LHCN-M2 (cell line): ENCODE results near the gene MGAT3. TPM values are rescaled to one million over a fixed set of nuclear protein-coding genes. Genes with fewer than 3 reads are reported as not detected.

Source experiments
- DNase-seq: peaks from one replicate; pipeline ENCODE4 v3.0.0-alpha.2; 2012; ENCODE audit warnings: low read depth
- total RNA-seq: library from RNA; depleted of rRNA; stranded (reverse); fragments of >200 nt; gene quantifications from 2 replicates; pipeline ENCODE4 v1.2.3, GENCODE V29; 2014

Gene MGAT3
- total RNA-seq, 1 experiment from 2014 or later, result not detected

GRCh38 chr22:39471381-39472141 lies 14.7 kb downstream of the MGAT3 start:
- DNase-seq, result no peak

DNA sequence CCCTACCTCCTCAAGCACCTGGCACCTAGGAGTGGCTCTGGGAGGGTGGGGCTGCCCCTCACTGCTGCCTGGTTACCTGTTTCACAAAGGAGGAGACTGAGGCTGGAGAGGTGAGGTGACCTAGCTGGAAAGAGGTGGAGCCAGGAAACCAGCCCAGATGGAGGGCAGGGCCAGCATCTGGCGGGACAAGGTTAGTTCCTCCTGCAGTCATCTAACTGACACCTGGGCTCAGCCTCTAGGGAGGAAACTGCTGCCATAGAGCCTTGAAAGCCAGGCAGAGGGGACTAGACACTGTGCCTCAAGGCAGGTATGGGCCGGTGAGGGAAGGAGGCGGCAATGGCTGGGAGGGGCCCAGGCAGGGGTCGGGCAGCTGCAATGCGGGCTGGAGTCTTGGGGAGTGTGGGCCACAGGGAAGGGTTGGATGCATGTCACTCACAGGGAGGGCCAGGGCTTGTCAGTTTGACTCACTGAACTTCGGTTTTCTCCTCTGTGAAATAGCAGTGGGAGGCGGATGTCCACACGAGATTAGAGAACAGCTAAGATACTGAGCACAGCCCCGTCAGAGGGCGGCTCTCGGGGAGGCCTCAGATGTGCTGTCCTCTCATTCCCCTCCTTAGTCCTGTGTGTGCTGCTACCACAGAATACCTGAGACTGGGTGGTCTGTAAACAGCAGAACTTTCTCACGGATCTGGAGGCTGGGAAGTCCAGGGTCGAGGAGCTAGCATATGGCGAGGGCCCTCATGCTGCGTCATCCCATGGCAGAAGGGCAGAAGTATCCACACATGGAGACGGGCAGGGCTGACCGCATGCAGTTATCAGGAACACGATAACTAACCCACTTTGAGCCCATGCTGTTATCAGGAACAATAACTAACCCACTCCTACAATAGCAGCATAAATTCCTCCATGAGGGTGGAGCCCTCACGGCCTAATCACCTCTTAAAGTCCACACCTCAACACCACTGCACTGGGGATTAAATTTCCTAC lies 16.1 kb downstream of the MGAT3 start:
- no peak for DNase-seq

DNA sequence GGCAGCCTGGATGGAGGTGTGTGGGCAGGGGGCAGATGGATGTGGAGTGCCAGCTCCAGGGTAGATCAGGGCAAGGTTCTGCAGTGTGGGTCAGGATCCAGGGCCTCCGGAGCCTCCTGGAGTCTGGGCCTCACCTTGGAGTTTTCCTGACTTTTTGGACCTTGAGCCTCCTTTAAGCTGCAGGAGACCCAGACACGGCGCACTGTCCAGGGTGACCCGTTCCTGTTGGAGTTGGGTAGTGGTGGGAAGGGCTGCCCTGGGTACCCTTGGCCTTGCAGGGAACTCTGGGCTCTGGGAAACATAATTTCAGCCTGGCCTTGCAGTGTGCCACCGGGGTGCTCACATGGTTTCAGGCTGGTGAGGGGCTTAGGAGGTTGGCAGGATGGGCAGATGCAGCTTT lies 17.0 kb downstream of the MGAT3 start:
- no peak for DNase-seq

DNA sequence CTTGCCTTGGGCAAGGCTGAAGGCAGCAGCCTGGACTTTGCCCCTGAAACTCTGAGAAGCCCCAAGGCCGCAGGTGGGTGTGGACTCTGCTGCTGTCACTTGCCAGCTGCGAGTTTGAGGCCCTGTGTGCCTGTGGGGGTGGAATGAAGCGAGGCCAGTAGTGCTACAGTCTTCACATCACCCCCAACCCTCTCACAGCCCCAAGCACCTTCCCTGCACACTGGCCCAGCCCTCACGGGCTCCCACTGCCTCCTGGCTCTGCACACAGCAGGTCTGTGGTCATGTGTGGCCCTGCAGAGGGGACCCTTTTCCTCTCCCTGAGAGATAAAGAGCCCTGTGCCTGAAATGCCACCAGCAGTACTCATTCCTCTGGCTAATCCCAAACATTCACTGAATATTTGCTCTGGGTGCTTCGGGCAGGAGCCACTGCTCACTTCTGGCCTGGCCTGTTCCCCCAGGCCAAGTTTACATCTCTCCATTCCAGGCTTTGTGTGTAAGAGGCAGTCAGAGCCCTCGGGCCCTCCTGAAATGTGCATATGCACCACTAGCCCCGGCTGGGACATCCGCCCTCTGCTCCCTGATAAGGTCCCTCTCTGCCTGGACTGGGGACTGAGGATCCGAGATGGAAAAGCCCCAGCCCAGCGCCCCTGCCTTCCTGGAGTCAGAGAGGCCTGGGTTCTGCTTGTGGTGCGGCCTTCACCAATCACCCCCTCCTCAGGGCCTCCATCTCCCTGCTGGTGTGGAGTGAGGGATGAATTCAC lies 17.7 kb downstream of the MGAT3 start:
- DNase-seq, result no peak

GRCh38 chr22:39475337-39475736 lies 18.5 kb downstream of the MGAT3 start:
- no peak for DNase-seq

- no peak for DNase-seq
Measured at GRCh38 chr22:39475902-39476301, 19.1 kb downstream of the MGAT3 start.

GRCh38 chr22:39476664-39477063 lies 19.9 kb downstream of the MGAT3 start:
- no peak for DNase-seq

DNA sequence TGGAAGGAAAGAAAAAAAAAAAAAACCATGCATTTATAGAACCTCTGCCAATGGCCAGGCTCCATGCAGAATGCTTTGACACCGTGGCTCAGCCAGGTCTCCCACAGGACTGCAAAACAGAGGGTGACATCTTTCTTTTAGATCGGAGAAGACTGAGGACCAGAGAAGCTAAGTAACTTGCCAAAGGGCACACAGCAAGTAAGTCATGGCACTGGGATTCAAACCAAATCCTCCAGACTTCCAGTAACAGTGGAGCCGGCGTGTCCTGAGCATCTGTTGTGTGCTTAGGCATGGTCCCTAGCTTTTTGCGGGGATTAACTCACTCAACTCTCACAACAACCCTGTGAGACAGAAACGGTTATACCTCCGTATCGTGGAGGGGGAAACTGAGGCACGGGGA lies 20.7 kb downstream of the MGAT3 start:
- DNase-seq, result no peak

DNA sequence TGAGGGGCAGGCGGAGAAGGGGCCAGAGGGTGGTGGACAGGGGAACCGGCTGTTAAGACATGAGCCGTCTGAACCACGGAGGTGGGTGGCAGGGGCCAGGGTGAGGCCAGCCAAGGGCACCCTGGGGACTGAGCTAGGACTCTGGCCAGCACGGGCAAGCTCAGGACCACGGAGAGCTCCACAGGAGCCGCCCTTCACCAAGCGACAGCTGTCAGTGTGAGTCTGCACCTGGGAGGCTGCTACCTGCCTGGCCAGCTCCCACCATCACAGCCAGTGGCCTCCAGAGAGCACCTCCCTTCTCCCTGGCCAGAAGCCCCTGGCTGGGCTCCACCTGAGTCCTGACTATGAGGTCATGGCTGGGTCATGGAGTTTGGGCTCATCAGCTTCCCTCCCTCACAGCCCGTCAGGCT lies 21.6 kb downstream of the MGAT3 start:
- no peak for DNase-seq

- DNase-seq, result no peak
Measured at GRCh38 chr22:39479254-39479653, 22.4 kb downstream of the MGAT3 start.

DNA sequence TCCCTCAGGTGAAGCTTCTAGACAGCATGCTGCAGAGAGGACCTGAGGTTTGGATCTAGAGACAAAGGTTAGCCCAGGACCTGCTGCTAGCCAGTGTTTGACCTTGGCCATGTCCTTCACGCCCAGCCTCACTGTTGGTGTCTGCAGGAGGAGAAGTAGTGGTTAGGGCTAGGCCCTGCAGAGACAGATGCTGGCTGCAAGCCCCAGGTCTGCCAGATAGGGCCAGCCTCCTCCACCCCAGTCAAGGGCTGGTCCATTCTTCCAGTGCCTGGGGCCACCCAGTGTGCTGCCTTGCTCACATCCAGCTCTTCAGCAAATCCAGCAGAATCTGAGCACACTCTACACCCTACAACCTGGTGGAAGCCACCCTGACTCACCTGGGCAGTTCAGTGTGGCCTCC lies 23.7 kb downstream of the MGAT3 start:
- no peak for DNase-seq

DNA sequence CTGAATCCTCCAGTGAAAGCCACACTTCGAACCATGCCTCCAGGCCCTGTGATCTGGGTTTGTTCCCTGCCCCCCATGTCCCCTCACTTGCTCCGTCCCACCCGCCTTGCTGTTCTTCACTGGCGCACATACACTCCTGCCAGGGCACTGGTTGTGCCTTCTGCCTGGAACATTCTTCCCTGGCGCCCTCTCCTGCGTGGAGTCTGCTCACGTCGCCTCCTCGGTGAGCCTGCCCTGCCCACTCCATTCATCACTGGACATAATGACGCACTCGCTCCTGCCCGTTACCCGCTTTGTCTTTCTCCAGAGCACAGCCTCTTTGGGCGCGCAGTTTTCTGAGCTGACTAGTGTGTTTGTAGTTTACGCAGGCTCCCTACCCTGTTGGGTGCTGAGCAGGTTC lies 24.2 kb downstream of the MGAT3 start:
- DNase-seq, result no peak

- no peak for DNase-seq
Measured at GRCh38 chr22:39481595-39481994, 24.8 kb downstream of the MGAT3 start.

DNA sequence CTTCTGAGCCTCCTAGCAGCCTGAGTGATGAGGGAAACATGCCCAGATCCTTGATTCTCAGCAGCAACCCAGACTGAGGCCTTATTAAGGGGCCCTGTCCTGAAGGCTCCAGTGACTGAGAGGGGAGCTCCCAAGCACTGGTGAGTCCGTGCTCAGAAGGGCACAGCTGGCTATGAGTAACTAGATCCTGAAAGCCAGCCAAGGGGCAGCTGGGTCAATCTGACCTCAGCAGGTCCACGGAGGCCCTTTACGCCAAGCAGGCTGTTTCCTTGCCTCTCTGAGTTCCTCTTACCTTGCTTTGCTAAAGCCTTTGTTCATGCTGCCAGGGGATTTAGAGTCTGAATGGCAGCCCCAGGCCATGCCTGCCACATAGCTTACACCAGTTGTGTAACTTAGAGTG lies 26.0 kb downstream of the MGAT3 start:
- DNase-seq, result peak; percentile 74

DNA sequence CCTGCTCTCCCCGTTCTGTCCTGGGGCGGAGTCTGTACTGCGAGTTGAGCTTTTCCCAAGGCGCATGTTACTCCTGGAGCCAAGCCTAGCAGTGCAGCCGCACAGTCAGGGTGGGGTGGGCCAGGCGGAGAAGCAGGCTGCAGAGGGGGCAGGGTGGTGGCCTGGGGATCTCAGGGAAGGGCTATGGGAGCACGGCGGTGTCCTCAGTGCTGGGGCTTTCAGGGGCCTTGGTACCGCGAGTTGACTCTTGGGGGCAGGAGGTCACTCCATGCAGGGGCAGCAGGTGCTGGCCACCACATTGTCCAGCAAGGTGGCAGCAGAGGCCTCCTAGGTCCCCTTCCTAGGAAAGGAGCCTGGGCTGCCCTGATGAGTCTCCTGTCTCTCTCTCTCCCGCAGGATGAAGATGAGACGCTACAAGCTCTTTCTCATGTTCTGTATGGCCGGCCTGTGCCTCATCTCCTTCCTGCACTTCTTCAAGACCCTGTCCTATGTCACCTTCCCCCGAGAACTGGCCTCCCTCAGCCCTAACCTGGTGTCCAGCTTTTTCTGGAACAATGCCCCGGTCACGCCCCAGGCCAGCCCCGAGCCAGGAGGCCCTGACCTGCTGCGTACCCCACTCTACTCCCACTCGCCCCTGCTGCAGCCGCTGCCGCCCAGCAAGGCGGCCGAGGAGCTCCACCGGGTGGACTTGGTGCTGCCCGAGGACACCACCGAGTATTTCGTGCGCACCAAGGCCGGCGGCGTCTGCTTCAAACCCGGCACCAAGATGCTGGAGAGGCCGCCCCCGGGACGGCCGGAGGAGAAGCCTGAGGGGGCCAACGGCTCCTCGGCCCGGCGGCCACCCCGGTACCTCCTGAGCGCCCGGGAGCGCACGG lies 30.4 kb downstream of the MGAT3 start:
- DNase-seq, result no peak

DNA sequence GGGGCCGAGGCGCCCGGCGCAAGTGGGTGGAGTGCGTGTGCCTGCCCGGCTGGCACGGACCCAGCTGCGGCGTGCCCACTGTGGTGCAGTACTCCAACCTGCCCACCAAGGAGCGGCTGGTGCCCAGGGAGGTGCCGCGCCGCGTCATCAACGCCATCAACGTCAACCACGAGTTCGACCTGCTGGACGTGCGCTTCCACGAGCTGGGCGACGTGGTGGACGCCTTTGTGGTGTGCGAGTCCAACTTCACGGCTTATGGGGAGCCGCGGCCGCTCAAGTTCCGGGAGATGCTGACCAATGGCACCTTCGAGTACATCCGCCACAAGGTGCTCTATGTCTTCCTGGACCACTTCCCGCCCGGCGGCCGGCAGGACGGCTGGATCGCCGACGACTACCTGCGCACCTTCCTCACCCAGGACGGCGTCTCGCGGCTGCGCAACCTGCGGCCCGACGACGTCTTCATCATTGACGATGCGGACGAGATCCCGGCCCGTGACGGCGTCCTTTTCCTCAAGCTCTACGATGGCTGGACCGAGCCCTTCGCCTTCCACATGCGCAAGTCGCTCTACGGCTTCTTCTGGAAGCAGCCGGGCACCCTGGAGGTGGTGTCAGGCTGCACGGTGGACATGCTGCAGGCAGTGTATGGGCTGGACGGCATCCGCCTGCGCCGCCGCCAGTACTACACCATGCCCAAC lies 31.2 kb downstream of the MGAT3 start:
- DNase-seq, result no peak

GRCh38 chr22:39488563-39489083 lies 31.8 kb downstream of the MGAT3 start:
- DNase-seq, result no peak

DNA sequence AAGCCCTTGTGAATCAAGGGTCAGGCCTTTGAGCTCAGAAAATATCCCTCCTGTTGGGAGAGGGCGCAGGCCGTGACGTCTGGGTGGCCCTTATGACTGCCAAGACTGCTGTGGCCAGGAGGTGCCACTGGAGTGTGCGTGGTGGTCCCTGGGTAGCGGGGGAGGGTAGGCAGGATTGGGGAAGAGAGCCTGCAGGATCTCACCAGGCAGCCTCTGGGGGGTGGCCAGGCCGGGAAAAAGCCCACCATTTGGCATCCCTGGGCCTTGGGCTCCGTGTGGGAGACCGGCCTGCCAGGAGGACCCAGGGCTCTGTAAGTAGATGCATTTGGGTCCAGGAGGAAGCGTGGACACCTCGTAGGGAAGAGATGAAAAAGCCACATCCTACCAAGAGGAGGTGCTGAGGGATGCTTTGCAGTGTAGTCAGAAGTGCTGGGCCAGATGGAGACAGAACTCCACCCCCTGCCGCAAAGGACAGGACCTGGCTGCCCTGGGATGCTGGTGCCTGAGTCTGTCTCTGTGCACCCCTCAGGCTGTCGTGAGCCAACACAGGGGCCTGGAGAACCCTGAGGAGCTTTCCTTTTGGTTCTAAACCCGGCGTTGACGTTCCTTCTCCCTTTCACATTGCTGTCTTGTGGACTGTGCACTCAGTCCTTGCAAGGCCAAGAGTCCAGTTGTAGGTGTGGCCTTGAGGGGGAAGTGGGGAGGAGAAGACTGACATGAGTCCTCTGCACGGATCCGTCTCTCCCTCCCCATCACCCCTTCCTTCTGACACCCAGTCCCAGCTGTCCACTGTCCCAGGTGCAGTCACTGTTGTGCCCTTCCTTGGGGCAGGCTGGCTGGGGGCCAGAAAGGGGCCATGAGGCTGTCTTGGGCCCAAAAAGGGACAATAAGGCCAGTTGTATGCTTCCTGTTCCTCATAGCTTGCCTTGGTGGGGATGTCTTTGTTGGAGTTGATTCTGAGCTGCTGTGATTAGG lies 32.6 kb downstream of the MGAT3 start:
- no peak for DNase-seq
